ENCODE measurements around the gene DAND5.

- TF ChIP-seq POLR2A (IDR thresholded peaks at IDR 0.05; ENCODE audit: low read length), result no peak
- no peak for TF ChIP-seq GATA1 (IDR thresholded peaks at IDR 0.05; ENCODE audit: low read depth, low read length)
Observed at GRCh38 chr19:12985049-12985776, 15.8 kb downstream of the DAND5 start.
